Endodermal cell (in vitro differentiated cells): ENCODE data around the gene PSMB3. TPM values are rescaled to one million over a fixed set of nuclear protein-coding genes. Genes with fewer than 3 reads are reported as not detected.

Experiments
- DNase-seq: peaks from one replicate; pipeline ENCODE4 v3.0.0-alpha.2; 2017
- H3K27ac ChIP-seq: 2 replicates; pipeline ENCODE4 v1.5.1; 2013; ENCODE audit warnings: mild to moderate bottlenecking, low read depth, low read length, moderate library complexity
- H3K27me3 ChIP-seq: 2 replicates; pipeline ENCODE4 v1.6.1; 2013; ENCODE audit warnings: mild to moderate bottlenecking, low read length, moderate library complexity; ENCODE audit not compliant: insufficient read depth, control insufficient read depth, poor library complexity, severe bottlenecking
- H3K36me3 ChIP-seq: 2 replicates; pipeline ENCODE4 v1.7.0; 2013; ENCODE audit warnings: mild to moderate bottlenecking, low read length, moderate library complexity; ENCODE audit not compliant: control insufficient read depth, insufficient read depth
- H3K4me1 ChIP-seq: one replicate; pipeline ENCODE4 v1.7.0; 2013; ENCODE audit warnings: low read length; ENCODE audit not compliant: control insufficient read depth, insufficient read depth
- H3K4me3 ChIP-seq: 2 replicates; pipeline ENCODE4 v1.5.1; 2013; ENCODE audit warnings: mild to moderate bottlenecking, low read length, moderate library complexity
- H3K9ac ChIP-seq: 2 replicates; pipeline ENCODE4 v1.6.1; 2013; ENCODE audit warnings: mild to moderate bottlenecking, low read length, moderate library complexity; ENCODE audit not compliant: poor library complexity, severe bottlenecking; ENCODE audit errors: extremely low read depth
- H3K9me3 ChIP-seq: 2 replicates; pipeline ENCODE4 v1.6.1; 2013; ENCODE audit warnings: mild to moderate bottlenecking, low read length, moderate library complexity; ENCODE audit not compliant: control insufficient read depth
- H3K27ac Mint-ChIP-seq: 2 replicates; pipeline ENCODE4 v1.8.0; 2020; ENCODE audit warnings: mixed read lengths
- H3K27me3 Mint-ChIP-seq: 2 replicates; pipeline ENCODE4 v1.8.0; 2021; ENCODE audit warnings: mild to moderate bottlenecking, mixed read lengths; ENCODE audit not compliant: insufficient read depth
- H3K36me3 Mint-ChIP-seq: 2 replicates; pipeline ENCODE4 v1.8.0; 2020; ENCODE audit warnings: low read depth, mixed read lengths
- H3K4me1 Mint-ChIP-seq: 2 replicates; pipeline ENCODE4 v1.8.0; 2020; ENCODE audit warnings: mixed read lengths
- H3K4me3 Mint-ChIP-seq: 2 replicates; pipeline ENCODE4 v1.8.0; 2020; ENCODE audit warnings: mild to moderate bottlenecking, moderate library complexity, mixed read lengths
- H3K9me3 Mint-ChIP-seq: 2 replicates; pipeline ENCODE4 v1.8.0; 2020; ENCODE audit warnings: mild to moderate bottlenecking, mixed read lengths
- WGBS, 2 experiments: methylation state at CpG; one replicate each; pipeline versions ENCODE4 v1.1.5 to v1.1.7; 2013; ENCODE audit warnings: missing lambda C conversion rate in 2 of 2, mixed read lengths in 1 of 2; ENCODE audit not compliant: insufficient coverage in 1 of 2, insufficient read length in 1 of 2; 5-methylcytosine and 5-hydroxymethylcytosine counted together
- total RNA-seq, 2 donors: library from RNA; stranded (reverse); fragmentation: NEBNext Ultra II Directional in 1 of 2; extraction: Animal tissue kit (Norgen Biotek cat#: 25700) in 1 of 2; gene quantifications; 2 replicates in 1 of 2; 3 replicates in 1 of 2; pipeline ENCODE4 v1.2.1, GENCODE V29; 2021
- TF ChIP-seq, protein P1 (sequence below): fragments of 200-600 bp; sonication (generic); conservative IDR thresholded peaks from 2 replicates; pipeline ENCODE4 v1.5.0; 2021; ENCODE audit warnings: antibody characterized with exemption, mild to moderate bottlenecking

PSMB3 gene
- total RNA-seq, 2 donors from 2014 or later = 192 to 244 TPM

DNA sequence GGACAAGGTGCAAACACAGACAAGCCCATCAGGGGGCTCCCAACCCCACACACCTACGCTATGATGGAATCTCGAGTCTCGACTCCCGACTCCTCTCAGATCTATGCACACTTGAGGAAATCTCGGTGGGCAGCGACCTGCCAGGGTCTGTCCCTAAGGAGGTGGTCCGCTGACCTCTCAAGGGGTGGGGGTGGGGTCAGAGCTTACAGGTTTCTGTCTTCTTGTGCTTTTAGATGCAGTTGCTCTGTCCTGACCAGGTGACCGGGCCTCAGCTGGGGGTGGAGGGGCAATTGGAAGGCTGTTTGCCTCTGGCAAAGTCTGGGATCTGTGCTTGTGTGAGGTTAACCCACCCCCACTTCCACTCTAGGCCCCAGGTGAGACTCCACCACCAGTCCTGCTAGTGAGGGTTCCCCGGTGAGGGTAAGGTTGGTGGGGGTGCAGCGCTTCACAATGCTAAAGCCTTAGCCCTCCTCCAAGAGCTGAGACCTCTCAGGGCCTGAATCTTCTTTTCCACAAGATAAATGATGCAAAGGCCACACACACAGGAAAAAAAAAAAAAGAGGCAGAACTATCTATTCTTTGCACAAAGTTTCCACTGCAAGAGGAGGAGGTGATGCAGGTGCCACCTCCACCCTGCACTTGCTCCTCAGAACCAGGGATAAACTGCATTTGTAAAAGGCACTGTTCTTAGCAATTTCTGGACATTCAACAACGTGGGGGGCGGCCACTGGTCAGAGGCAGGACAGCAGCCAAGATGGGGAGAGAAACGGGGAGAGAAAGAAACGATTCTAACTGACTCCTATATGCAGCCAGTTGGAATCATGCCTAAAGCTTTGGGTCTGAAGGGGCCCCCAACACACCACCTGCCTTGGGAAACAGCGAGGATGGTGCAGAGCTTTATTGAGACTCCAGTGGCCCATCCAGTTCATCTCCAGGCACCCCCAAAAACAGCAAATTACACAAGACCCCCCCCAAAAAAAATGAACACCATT is 18.3 kb upstream of the PSMB3 start:
- H3K9me3 Mint-ChIP-seq = no peaks in the 10 kb centered on the region
- H3K36me3 ChIP-seq = peaks cover 56% of the 10 kb centered on the region
- H3K27ac Mint-ChIP-seq = peak overlapping the region; percentile 32
- no peak overlapping the region for H3K4me3 ChIP-seq
- DNase-seq = peak; percentile 83
- H3K9ac ChIP-seq = no peak overlapping the region
- peaks cover 45% of the 10 kb centered on the region for H3K36me3 Mint-ChIP-seq
- H3K4me3 Mint-ChIP-seq = no peak overlapping the region
- 83 to 87% methylated on average over 7 to 15 of the region's 15 CpGs for WGBS, 2 experiments
- no peaks in the 10 kb centered on the region for H3K9me3 ChIP-seq
- no peaks in the 10 kb centered on the region for H3K27me3 ChIP-seq
- TF ChIP-seq, protein P1, sequence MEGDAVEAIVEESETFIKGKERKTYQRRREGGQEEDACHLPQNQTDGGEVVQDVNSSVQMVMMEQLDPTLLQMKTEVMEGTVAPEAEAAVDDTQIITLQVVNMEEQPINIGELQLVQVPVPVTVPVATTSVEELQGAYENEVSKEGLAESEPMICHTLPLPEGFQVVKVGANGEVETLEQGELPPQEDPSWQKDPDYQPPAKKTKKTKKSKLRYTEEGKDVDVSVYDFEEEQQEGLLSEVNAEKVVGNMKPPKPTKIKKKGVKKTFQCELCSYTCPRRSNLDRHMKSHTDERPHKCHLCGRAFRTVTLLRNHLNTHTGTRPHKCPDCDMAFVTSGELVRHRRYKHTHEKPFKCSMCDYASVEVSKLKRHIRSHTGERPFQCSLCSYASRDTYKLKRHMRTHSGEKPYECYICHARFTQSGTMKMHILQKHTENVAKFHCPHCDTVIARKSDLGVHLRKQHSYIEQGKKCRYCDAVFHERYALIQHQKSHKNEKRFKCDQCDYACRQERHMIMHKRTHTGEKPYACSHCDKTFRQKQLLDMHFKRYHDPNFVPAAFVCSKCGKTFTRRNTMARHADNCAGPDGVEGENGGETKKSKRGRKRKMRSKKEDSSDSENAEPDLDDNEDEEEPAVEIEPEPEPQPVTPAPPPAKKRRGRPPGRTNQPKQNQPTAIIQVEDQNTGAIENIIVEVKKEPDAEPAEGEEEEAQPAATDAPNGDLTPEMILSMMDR = peak; percentile 56
- H3K27me3 Mint-ChIP-seq = no peaks in the 10 kb centered on the region
- no peak overlapping the region for H3K27ac ChIP-seq
- peaks cover 11% of the 10 kb centered on the region for H3K4me1 Mint-ChIP-seq
- H3K4me1 ChIP-seq = peaks cover 3% of the 10 kb centered on the region

DNA sequence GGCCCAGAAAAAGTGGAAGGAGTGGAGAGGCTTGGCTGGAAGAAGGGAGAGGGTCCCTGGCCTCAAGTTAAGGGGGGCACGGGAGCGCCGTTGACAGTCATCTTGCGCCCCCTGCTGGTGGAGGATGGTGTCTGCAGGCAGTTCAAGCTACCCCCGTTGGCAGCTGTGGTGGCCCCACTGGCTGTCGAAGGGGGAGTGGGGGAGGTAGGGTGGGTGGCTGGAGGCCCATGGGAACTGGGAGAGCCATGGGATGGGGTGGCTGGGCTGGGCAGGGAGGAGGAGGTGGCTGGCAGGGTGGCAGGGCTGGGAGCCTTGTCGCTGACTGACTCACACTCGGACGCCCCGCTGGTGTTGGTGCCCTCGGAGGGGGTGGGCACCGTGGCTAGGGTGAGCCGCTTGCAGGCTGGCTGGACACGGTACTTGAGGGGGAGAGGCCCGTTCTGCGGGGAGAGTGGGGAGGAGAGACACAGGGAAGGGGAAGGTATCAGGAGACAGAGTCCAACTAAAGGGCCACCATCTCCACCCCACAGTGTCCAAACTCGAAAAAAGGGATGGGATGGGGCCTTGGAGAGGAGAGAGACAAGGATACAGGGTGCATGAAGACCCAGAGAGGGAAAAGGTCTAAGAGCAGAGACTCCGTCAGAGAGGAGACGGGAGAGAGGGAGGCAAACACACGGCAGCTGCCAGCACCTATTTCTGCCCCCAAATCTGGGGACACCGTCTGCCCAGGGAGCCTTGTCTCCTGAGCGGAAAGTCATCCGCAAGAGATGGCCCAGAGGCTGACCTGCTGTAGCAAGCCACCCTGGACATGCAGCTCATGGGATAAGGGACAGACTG is 17.2 kb upstream of the PSMB3 start:
- Histone ChIP-seq H3K27ac (no peak overlapping the region), H3K4me3 (no peak overlapping the region), H3K4me1 (peaks cover 3% of the 10 kb centered on the region), H3K9ac (no peak overlapping the region), H3K36me3 (peaks cover 65% of the 10 kb centered on the region), H3K27me3 (no peaks in the 10 kb centered on the region), H3K9me3 (no peaks in the 10 kb centered on the region)
- Mint-ChIP-seq H3K36me3 (peaks cover 54% of the 10 kb centered on the region), H3K9me3 (no peaks in the 10 kb centered on the region), H3K4me1 (peaks cover 11% of the 10 kb centered on the region), H3K27ac (peak overlapping the region; percentile 80), H3K4me3 (no peak overlapping the region), H3K27me3 (no peaks in the 10 kb centered on the region)
- TF ChIP-seq, protein P1 = peak; percentile 90
- DNase-seq = peak; percentile 94
- WGBS, 2 experiments = 74 to 93% methylated on average over 9 to 23 of the region's 23 CpGs

DNA sequence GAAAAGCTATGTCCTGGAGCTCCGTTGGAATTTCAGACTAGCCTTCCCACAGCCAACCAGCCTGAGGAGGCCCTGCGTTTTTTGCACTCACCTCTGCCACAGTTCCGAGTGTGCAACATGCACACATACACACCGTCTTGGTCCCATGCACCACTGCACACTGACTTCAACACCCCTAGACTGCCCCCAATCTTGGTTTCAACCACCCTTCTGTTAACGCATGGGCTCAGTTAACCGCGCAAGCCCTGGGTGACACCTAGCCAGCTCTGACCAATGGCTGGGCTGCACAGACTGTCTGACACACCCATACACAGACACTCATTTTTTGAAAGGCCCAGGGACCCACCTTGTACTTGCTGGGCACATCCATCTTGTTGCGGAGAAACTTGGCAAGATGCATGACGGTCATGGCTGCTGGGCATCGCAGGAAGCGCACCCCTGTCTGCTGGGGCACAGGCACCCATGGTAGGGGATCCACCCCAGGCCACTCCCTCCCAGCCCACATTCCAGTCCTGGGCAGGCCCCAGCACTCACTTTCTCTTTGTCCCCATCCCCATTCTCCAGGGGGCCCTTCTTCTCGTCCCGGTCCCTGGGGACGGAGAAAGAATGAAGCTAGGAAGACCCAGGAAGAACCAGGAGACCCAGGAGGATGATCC is 14.4 kb upstream of the PSMB3 start:
- H3K4me3 Mint-ChIP-seq = no peak overlapping the region
- no peak overlapping the region for H3K27ac Mint-ChIP-seq
- no peak for DNase-seq
- Histone ChIP-seq H3K36me3 (peaks cover 77% of the 10 kb centered on the region), H3K9me3 (no peaks in the 10 kb centered on the region), H3K4me1 (no peaks in the 10 kb centered on the region), H3K27ac (no peak overlapping the region), H3K27me3 (no peaks in the 10 kb centered on the region), H3K4me3 (no peak overlapping the region), H3K9ac (no peak overlapping the region)
- H3K27me3 Mint-ChIP-seq = no peaks in the 10 kb centered on the region
- H3K9me3 Mint-ChIP-seq = no peaks in the 10 kb centered on the region
- 92 to 98% methylated on average over 9 to 14 of the region's 14 CpGs for WGBS, 2 experiments
- peaks cover 14% of the 10 kb centered on the region for H3K4me1 Mint-ChIP-seq
- TF ChIP-seq, protein P1 = no peak
- peaks cover 54% of the 10 kb centered on the region for H3K36me3 Mint-ChIP-seq
